ENCODE data around the gene PHYHIPL. TPM values are rescaled to one million over a fixed set of nuclear protein-coding genes. Genes with fewer than 3 reads are reported as not detected.

PHYHIPL gene
- total and polyA plus RNA-seq, 2 of the 8 experiments (the other 6 are each of a cell fraction or from before 2014, with no cell fraction given) = 0.23 to 0.48 TPM

GRCh38 chr10:59177031-59177797, 771 bp downstream of the PHYHIPL start:
- no peak overlapping the region for H2BK5ac ChIP-seq (ENCODE audit: low read depth, low read length)
- no peak overlapping the region for H4K5ac ChIP-seq (ENCODE audit: insufficient read length, low read depth, low read length)
- DNase-seq (ENCODE audit: low read depth in 1 of 2, low spot score in 2 of 2) = no peak
- H3K9ac ChIP-seq (replicated peaks in 1 of 4; ENCODE audit: extremely low read depth in 1 of 4, low read depth in 3 of 4, low read length in 3 of 4) = no peak overlapping the region
- peaks cover 3% of the 10 kb centered on the region; the same call in 1 of the 2 replicates for H3K23me2 ChIP-seq (ENCODE audit: low read depth, low read length)
- no peak overlapping the region for H2BK120ac ChIP-seq (replicated peaks; ENCODE audit: low read depth, low read length)
- no peak overlapping the region for H2AK5ac ChIP-seq (ENCODE audit: low read depth, low read length)
- H3K79me1 ChIP-seq (ENCODE audit: low read depth, low read length) = no peaks in the 10 kb centered on the region
- peaks cover 8 to 36% (median 25%) of the 10 kb centered on the region in 4 experiments for H3K27me3 ChIP-seq (replicated peaks in 1 of 4; ENCODE audit: control insufficient read depth in 3 of 4, extremely low read depth in 1 of 4, insufficient read depth in 3 of 4, low read length in 3 of 4)
- H2BK12ac ChIP-seq (ENCODE audit: low read depth, low read length) = no peak overlapping the region
- H3K18ac ChIP-seq (ENCODE audit: extremely low read depth, low read length) = no peak overlapping the region
- peak overlapping the region; percentile 3; the same call in 1 of the 2 replicates for H4K8ac ChIP-seq (ENCODE audit: extremely low read depth, insufficient read depth, low read length)
- no peak overlapping the region for H3K4ac ChIP-seq (replicated peaks; ENCODE audit: insufficient read length, low read depth, low read length)
- H4K91ac ChIP-seq (replicated peaks; ENCODE audit: insufficient read length, low read length) = no peak overlapping the region
- ChIA-PET POLR2A (ENCODE audit: partially characterized antibody) (interaction anchor here (1.3 kb wide), 1 partner anchor 209 kb away, joined by 3 read pairs; no protein-coding TSS in a partner anchor), CTCF (ENCODE audit: partially characterized antibody) (no interaction called here)
- no peaks in the 10 kb centered on the region for H3K36me3 ChIP-seq (ENCODE audit: control insufficient read depth in 2 of 4, insufficient read depth in 4 of 4, low read length in 3 of 4)
- no peaks in the 10 kb centered on the region for H3K9me3 ChIP-seq (ENCODE audit: insufficient read depth in 2 of 2, low read depth in 1 of 2, low read length in 1 of 2)
- H3K56ac ChIP-seq (replicated peaks; ENCODE audit: insufficient read length, low read depth, low read length) = no peak overlapping the region
- H3K23ac ChIP-seq (ENCODE audit: insufficient read length) = no peak overlapping the region
- no peak overlapping the region for H2BK15ac ChIP-seq (ENCODE audit: low read length)
- no peak overlapping the region for H3K27ac ChIP-seq (ENCODE audit: low read depth, low read length)
- 15% methylated on average over 41 of the region's 41 CpGs; no CpG with 5 or more reads in 1 of the 2 experiments for whole genome bisulfite sequencing, 2 experiments (ENCODE audit: extremely low coverage in 1 of 2, insufficient coverage in 1 of 2, insufficient read length in 1 of 2, insufficient replicate concordance in 2 of 2, low coverage in 1 of 2, low lambda C conversion rate in 2 of 2, missing lambda C conversion rate in 1 of 2)
- H3K4me3 ChIP-seq (ENCODE audit: extremely low read depth in 1 of 4, insufficient read depth in 2 of 4, low read depth in 3 of 4, low read length in 4 of 4) = peak overlapping the region; percentile 11 to 62 (median 39)
- FAIRE-seq = peak; percentile 63
- no peak overlapping the region for H3K14ac ChIP-seq (ENCODE audit: insufficient read length)
- H4K20me1 ChIP-seq (replicated peaks in 1 of 2; ENCODE audit: control insufficient read depth in 1 of 2, insufficient read depth in 2 of 2, low read length in 2 of 2) = peaks cover 0 to 3% of the 10 kb centered on the region in 2 experiments
- H3K4me1 ChIP-seq (replicated peaks in 1 of 4; ENCODE audit: control insufficient read depth in 3 of 4, insufficient read depth in 4 of 4, low read length in 3 of 4) = peaks cover 0 to 6% (median 4%) of the 10 kb centered on the region in 4 experiments; a peak in 5 of 7 replicates
- no peak overlapping the region for H2BK20ac ChIP-seq (ENCODE audit: low read length)
- peak overlapping the region; percentile 71 to 83 for H3K4me2 ChIP-seq (ENCODE audit: insufficient read depth in 1 of 2, low read depth in 2 of 2, low read length in 2 of 2)
- no peaks in the 10 kb centered on the region for H3K79me2 ChIP-seq (ENCODE audit: control insufficient read depth in 1 of 2, insufficient read depth in 2 of 2, low read length in 2 of 2)
- no peak overlapping the region for H2AFZ ChIP-seq (ENCODE audit: low read length)
- TF ChIP-seq POLR2A (IDR thresholded peaks at IDR 0.05; ENCODE audit: control extremely low read depth in 1 of 2, low read depth in 2 of 2, low read length in 2 of 2) (no peak; a peak in 1 of 3 replicates), CREB1 (IDR thresholded peaks at IDR 0.05) (peak; percentile 31; the same call in 1 of the 2 replicates), E2F6 (IDR thresholded peaks at IDR 0.05) (peak; percentile 95), RNF2 (IDR thresholded peaks at IDR 0.05; ENCODE audit: borderline replicate concordance, low read depth, low read length, missing control alignments, poor library complexity, severe bottlenecking) (peak; percentile 16), SIN3A (conservative IDR thresholded peaks at IDR 0.05 in 1 of 2, IDR thresholded peaks at IDR 0.05 in 1 of 2; ENCODE audit: low read depth in 1 of 2, low read length in 2 of 2) (0 out of 4 replicates have a peak, but pooled peaks of 1 of the 2 experiments have one; percentile 56), POLR2AphosphoS5 (IDR thresholded peaks at IDR 0.05; ENCODE audit: low read depth, low read length) (no peak), ASH2L (IDR thresholded peaks at IDR 0.05; ENCODE audit: low read length) (peak; percentile 28), HDAC2 (IDR thresholded peaks at IDR 0.05; ENCODE audit: borderline replicate concordance in 1 of 2, low read depth in 2 of 2, low read length in 2 of 2) (peak in 1 of 2 experiments; percentile 50; a peak in 1 of 4 replicates), JUN (IDR thresholded peaks at IDR 0.05; ENCODE audit: low read depth, low read length) (no peak)
- TF ChIP-seq, protein P1, sequence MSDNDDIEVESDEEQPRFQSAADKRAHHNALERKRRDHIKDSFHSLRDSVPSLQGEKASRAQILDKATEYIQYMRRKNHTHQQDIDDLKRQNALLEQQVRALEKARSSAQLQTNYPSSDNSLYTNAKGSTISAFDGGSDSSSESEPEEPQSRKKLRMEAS (IDR thresholded peaks at IDR 0.05) = peak; percentile 92
